RWPE2 (cell line): ENCODE results near the gene BDNF.
"Not testable (repeated sequence)": the region's sequence is repeated elsewhere in the genome, so short reads cannot be mapped to it uniquely, and the experiment has no call there.

Experiments used
- ATAC-seq: fragments of 200-7000 bp; cut with Tn5 transposase; 3 replicates; pipeline ENCODE4 v1.9.1; 2021; ENCODE audit warnings: low read depth
- DNase-seq: peaks from one replicate; pipeline ENCODE4 v3.0.0-alpha.2; 2020; ENCODE audit warnings: low spot score
- H3K27ac ChIP-seq: fragments of 450-650 bp; 2 replicates; pipeline ENCODE4 v1.5.1; 2017; ENCODE audit warnings: mild to moderate bottlenecking; ENCODE audit not compliant: poor library complexity, severe bottlenecking
- H3K27me3 ChIP-seq: fragments of 250-450 bp; sonication (Bioruptor Pico); 2 replicates; pipeline ENCODE4 v1.5.1; 2021; ENCODE audit warnings: mild to moderate bottlenecking, moderate library complexity; ENCODE audit not compliant: insufficient read depth, poor library complexity, severe bottlenecking
- H3K36me3 ChIP-seq: fragments of 250-450 bp; sonication (Bioruptor Pico); 2 replicates; pipeline ENCODE4 v1.5.1; 2020; ENCODE audit warnings: low read depth, mild to moderate bottlenecking, moderate library complexity
- H3K4me1 ChIP-seq: fragments of 250-450 bp; sonication (Bioruptor Pico); 2 replicates; pipeline ENCODE4 v1.5.1; 2021; ENCODE audit warnings: mild to moderate bottlenecking, moderate library complexity; ENCODE audit not compliant: insufficient read depth, poor library complexity, severe bottlenecking
- H3K4me3 ChIP-seq: fragments of 250-450 bp; sonication (Bioruptor Pico); 2 replicates; pipeline ENCODE4 v1.5.1; 2021; ENCODE audit warnings: mild to moderate bottlenecking, moderate library complexity; ENCODE audit not compliant: severe bottlenecking
- H3K9me3 ChIP-seq: fragments of 250-450 bp; sonication (Bioruptor Pico); 2 replicates; pipeline ENCODE4 v1.5.1; 2021; ENCODE audit warnings: mild to moderate bottlenecking, moderate library complexity; ENCODE audit not compliant: severe bottlenecking
- CTCF ChIP-seq: fragments of 450-650 bp; IDR thresholded peaks from one replicate; pipeline ENCODE4 v1.5.1; 2017; ENCODE audit warnings: mild to moderate bottlenecking, moderate library complexity; ENCODE audit not compliant: poor library complexity, severe bottlenecking

Gene BDNF

GRCh38 chr11:27700351-27701301, at the start of gene BDNF:
BDNF (minus strand) TSS chr11:27700455; CDS start chr11:27658564, 41,891 bp downstream.
- DNase-seq (peak; percentile 49), ATAC-seq (peak; percentile 57)
- peak within 1 kb of the TSS; percentile 10 for H3K27ac ChIP-seq
- peaks cover 8% of the 10 kb centered on the region for H3K4me1 ChIP-seq
- TF ChIP-seq CTCF, result no peak
- no peaks in the 10 kb centered on the region for H3K27me3 ChIP-seq
- H3K4me3 ChIP-seq, result peak within 1 kb of the TSS; percentile 90
- H3K36me3 ChIP-seq, result no peaks in the 10 kb centered on the region
- H3K9me3 ChIP-seq, result no peaks in the 10 kb centered on the region

- no peak for ATAC-seq
Measured at GRCh38 chr11:27740362-27741013, 40.2 kb upstream of the BDNF start.

GRCh38 chr11:27735281-27735680, 35.0 kb upstream of the BDNF start:
- H3K9me3 ChIP-seq, result no peaks in the 10 kb centered on the region
- DNase-seq, result no peak
- no peaks in the 10 kb centered on the region for H3K27me3 ChIP-seq

More at GRCh38 chr11:27740362-27741013, 40.2 kb upstream of the BDNF start:
- Histone ChIP-seq H3K4me1 (no peaks in the 10 kb centered on the region), H3K27ac (no peak overlapping the region), H3K36me3 (no peaks in the 10 kb centered on the region), H3K4me3 (no peak overlapping the region), H3K9me3 (no peaks in the 10 kb centered on the region), H3K27me3 (no peaks in the 10 kb centered on the region)
- no peak for TF ChIP-seq CTCF
- no peak for DNase-seq

GRCh38 chr11:27731803-27732202, 31.5 kb upstream of the BDNF start:
- not testable (repeated sequence) for H3K4me1 ChIP-seq, H3K9me3 ChIP-seq, H3K27me3 ChIP-seq, ATAC-seq, DNase-seq, H3K27ac ChIP-seq, H3K4me3 ChIP-seq, H3K36me3 ChIP-seq

More at GRCh38 chr11:27735281-27735680, 35.0 kb upstream of the BDNF start:
- TF ChIP-seq CTCF, result no peak
- ATAC-seq, result no peak
- no peaks in the 10 kb centered on the region for H3K36me3 ChIP-seq
- no peak overlapping the region for H3K27ac ChIP-seq
- no peaks in the 10 kb centered on the region for H3K4me1 ChIP-seq
- H3K4me3 ChIP-seq, result no peak overlapping the region

- ATAC-seq, result no peak
- Histone ChIP-seq H3K36me3 (no peaks in the 10 kb centered on the region), H3K4me3 (no peak overlapping the region), H3K27ac (no peak overlapping the region), H3K4me1 (no peaks in the 10 kb centered on the region), H3K27me3 (peaks cover 25% of the 10 kb centered on the region), H3K9me3 (no peaks in the 10 kb centered on the region)
- no peak for DNase-seq
- no peak for TF ChIP-seq CTCF
Measured at GRCh38 chr11:27726981-27727380, 26.7 kb upstream of the BDNF start.
